Type B pancreatic cell (in vitro differentiated cells): ENCODE measurements around the gene RPSA. TPM values are rescaled to one million over a fixed set of nuclear protein-coding genes. Genes with fewer than 3 reads are reported as not detected.

Experiments
- DNase-seq: peaks from one replicate; pipeline ENCODE4 v3.0.0; 2021; ENCODE audit warnings: mixed read lengths; ENCODE audit not compliant: unreplicated experiment; ENCODE audit errors: extremely low spot score
- H3K27ac Mint-ChIP-seq: 2 replicates; pipeline ENCODE4 v1.8.0; 2021; ENCODE audit warnings: mild to moderate bottlenecking, mixed read lengths
- H3K27me3 Mint-ChIP-seq: 2 replicates; pipeline ENCODE4 v1.8.0; 2021; ENCODE audit warnings: mixed read lengths
- H3K36me3 Mint-ChIP-seq: 2 replicates; pipeline ENCODE4 v1.8.0; 2021; ENCODE audit warnings: mixed read lengths
- H3K4me1 Mint-ChIP-seq: one replicate; pipeline ENCODE4 v1.8.0; 2021; ENCODE audit warnings: mixed read lengths; ENCODE audit not compliant: unreplicated experiment
- H3K4me3 Mint-ChIP-seq: 2 replicates; pipeline ENCODE4 v1.8.0; 2021; ENCODE audit warnings: mild to moderate bottlenecking, mixed read lengths
- H3K9me3 Mint-ChIP-seq: 2 replicates; pipeline ENCODE4 v1.8.0; 2021; ENCODE audit warnings: mixed read lengths
- CTCF ChIP-seq: fragments of 200-600 bp; sonication (generic); conservative IDR thresholded peaks from 2 replicates; pipeline ENCODE4 v1.5.0; 2021; ENCODE audit warnings: antibody characterized with exemption, mild to moderate bottlenecking
- total RNA-seq: library from RNA; stranded (reverse); gene quantifications from 2 replicates; pipeline ENCODE4 v1.2.1, GENCODE V29; 2021; ENCODE audit warnings: low replicate concordance

Gene RPSA
- total RNA-seq, 1 donor from 2014 or later = 1,454 TPM

GRCh38 chr3:39372833-39373232 lies 33.7 kb upstream of the RPSA start:
- TF ChIP-seq CTCF = no peak
- Mint-ChIP-seq H3K36me3 (no peaks in the 10 kb centered on the region), H3K4me1 (no peaks in the 10 kb centered on the region), H3K9me3 (peaks cover 6% of the 10 kb centered on the region), H3K4me3 (no peak overlapping the region), H3K27me3 (peaks cover 13% of the 10 kb centered on the region), H3K27ac (no peak overlapping the region)
- no peak for DNase-seq

- no peak overlapping the region for H3K4me3 Mint-ChIP-seq
- no peaks in the 10 kb centered on the region for H3K9me3 Mint-ChIP-seq
- no peak overlapping the region for H3K27ac Mint-ChIP-seq
- H3K4me1 Mint-ChIP-seq = peaks cover 5% of the 10 kb centered on the region
- H3K36me3 Mint-ChIP-seq = peaks cover 4% of the 10 kb centered on the region
- H3K27me3 Mint-ChIP-seq = peaks cover 10% of the 10 kb centered on the region
- no peak for TF ChIP-seq CTCF
- DNase-seq = no peak
These were observed 29.4 kb upstream of the RPSA start for GRCh38 chr3:39376959-39377634.

GRCh38 chr3:39378088-39378487 lies 28.4 kb upstream of the RPSA start:
- peaks cover 10% of the 10 kb centered on the region for H3K27me3 Mint-ChIP-seq
- H3K4me3 Mint-ChIP-seq = no peak overlapping the region
- TF ChIP-seq CTCF = peak; percentile 76
- peaks cover 11% of the 10 kb centered on the region for H3K4me1 Mint-ChIP-seq
- H3K36me3 Mint-ChIP-seq = peaks cover 4% of the 10 kb centered on the region
- no peaks in the 10 kb centered on the region for H3K9me3 Mint-ChIP-seq
- no peak for DNase-seq
- H3K27ac Mint-ChIP-seq = peak overlapping the region; percentile 17

- Mint-ChIP-seq H3K27ac (no peak overlapping the region), H3K4me3 (no peak overlapping the region), H3K27me3 (peaks cover 10% of the 10 kb centered on the region), H3K36me3 (peaks cover 4% of the 10 kb centered on the region), H3K9me3 (no peaks in the 10 kb centered on the region), H3K4me1 (peaks cover 11% of the 10 kb centered on the region)
- no peak for TF ChIP-seq CTCF
- DNase-seq = no peak
These were observed 27.4 kb upstream of the RPSA start for GRCh38 chr3:39378957-39379777.

- Mint-ChIP-seq H3K27me3 (peaks cover 10% of the 10 kb centered on the region), H3K4me1 (peaks cover 11% of the 10 kb centered on the region), H3K4me3 (no peak overlapping the region), H3K27ac (no peak overlapping the region), H3K36me3 (peaks cover 4% of the 10 kb centered on the region), H3K9me3 (no peaks in the 10 kb centered on the region)
- TF ChIP-seq CTCF = no peak
- DNase-seq = no peak
These were observed 26.8 kb upstream of the RPSA start for GRCh38 chr3:39379778-39380155.
